ENCODE results near the gene BRD9.
"Not testable (repeated sequence)": the region's sequence is repeated elsewhere in the genome, so short reads cannot be mapped to it uniquely, and the experiment has no call there.

- not testable (repeated sequence) for TF ChIP-seq CTCF (IDR thresholded peaks at IDR 0.05; ENCODE audit: low read depth, low read length, poor library complexity, severe bottlenecking); EZH2phosphoT487 (IDR thresholded peaks at IDR 0.05; ENCODE audit: borderline replicate concordance, low read length)
Measured at GRCh38 chr5:842402-843221, 50.0 kb downstream of the BRD9 start.
